Stimulated activated CD4-positive, alpha-beta T cell treated with anti-CD3 and anti-CD28 coated beads, Interleukin-4, amount 100 ng/mL, for 24 hours (primary cell): ENCODE data around the gene TTC12.

Source experiments
- DNase-seq: peaks from one replicate; pipeline ENCODE4 v3.0.0-alpha.2; 2020

The TTC12 gene

GRCh38 chr11:113408206-113408605, 93.8 kb downstream of the TTC12 start:
- no peak for DNase-seq

GRCh38 chr11:113408887-113409286, 94.5 kb downstream of the TTC12 start:
- DNase-seq = no peak

- no peak for DNase-seq
Measured at GRCh38 chr11:113409526-113409925, 95.1 kb downstream of the TTC12 start.

GRCh38 chr11:113410414-113411135, 96.2 kb downstream of the TTC12 start:
- DNase-seq = no peak

- no peak for DNase-seq
Measured at GRCh38 chr11:113411536-113411935, 97.2 kb downstream of the TTC12 start.

GRCh38 chr11:113412675-113413074, 98.3 kb downstream of the TTC12 start:
- DNase-seq = no peak

GRCh38 chr11:113415343-113415742, 101.0 kb downstream of the TTC12 start:
- no peak for DNase-seq
